Activated CD4-positive, alpha-beta T cell treated with anti-CD3 and anti-CD28 coated beads, Interleukin-2, amount 10 ng/mL, durations not matched to agents 7 days and 5 days (primary cell): ENCODE measurements around the gene RECQL5. TPM values are rescaled to one million over a fixed set of nuclear protein-coding genes. Genes with fewer than 3 reads are reported as not detected.
"Not testable (repeated sequence)": the region's sequence is repeated elsewhere in the genome, so short reads cannot be mapped to it uniquely, and the experiment has no call there.

Experiments
- CTCF ChIA-PET: fragments of 350-600 bp; sonication (Branson Sonifier 250); formaldehyde crosslinking; loops from one replicate; lab custom pipeline; 2021; ENCODE audit warnings: antibody characterized with exemption; lab: Charles Lee
- POLR2A ChIA-PET: fragments of 350-600 bp; sonication (Branson Sonifier 250); formaldehyde crosslinking; loops from one replicate; lab custom pipeline; 2021; ENCODE audit warnings: antibody characterized with exemption; lab: Charles Lee
- DNase-seq: peaks from one replicate; pipeline ENCODE4 v3.0.0-alpha.2; 2020
- H3K27ac Mint-ChIP-seq: one replicate; pipeline ENCODE4 v1.8.0; 2021; ENCODE audit warnings: mild to moderate bottlenecking, moderate library complexity, mixed read lengths
- H3K27me3 Mint-ChIP-seq: one replicate; pipeline ENCODE4 v1.8.0; 2021; ENCODE audit warnings: mixed read lengths
- H3K36me3 Mint-ChIP-seq: one replicate; pipeline ENCODE4 v1.8.0; 2021; ENCODE audit warnings: low read depth, mixed read lengths
- H3K4me1 Mint-ChIP-seq: one replicate; pipeline ENCODE4 v1.8.0; 2021; ENCODE audit warnings: mixed read lengths
- H3K4me3 Mint-ChIP-seq: one replicate; pipeline ENCODE4 v1.8.0; 2021; ENCODE audit warnings: mild to moderate bottlenecking, moderate library complexity, mixed read lengths
- H3K9me3 Mint-ChIP-seq: one replicate; pipeline ENCODE4 v1.8.0; 2021; ENCODE audit warnings: mixed read lengths
- total RNA-seq, 2 experiments: library from RNA; stranded (reverse); gene quantifications; one replicate each; pipeline ENCODE4 v1.2.3, GENCODE V29; 2021

The RECQL5 gene
- total RNA-seq, 2 experiments from 2014 or later, result 44.7 to 47.1 TPM

DNA sequence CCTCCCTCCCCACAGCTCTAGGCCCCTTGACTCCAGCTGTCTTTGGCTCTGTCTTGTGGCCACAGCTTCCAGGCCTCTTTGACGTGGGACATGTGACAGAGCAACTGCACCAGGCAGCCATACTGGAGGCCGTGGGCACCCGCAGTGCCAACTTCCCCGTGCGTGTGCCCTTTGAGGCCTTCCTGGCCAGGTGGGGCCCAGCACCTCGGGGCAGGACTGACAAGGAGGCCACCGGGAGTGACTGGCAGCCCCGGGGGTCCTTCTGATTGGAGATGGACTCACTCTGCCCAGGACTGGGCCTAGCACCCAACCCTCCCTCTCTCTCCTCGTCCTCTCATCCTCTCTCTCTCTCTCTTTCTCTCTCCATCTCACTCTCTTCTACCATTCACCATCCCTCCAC lies 63.8 kb downstream of the RECQL5 start:
- Mint-ChIP-seq H3K36me3 (no peaks in the 10 kb centered on the region), H3K4me1 (peaks cover 2% of the 10 kb centered on the region), H3K27me3 (no peaks in the 10 kb centered on the region), H3K9me3 (no peaks in the 10 kb centered on the region), H3K4me3 (no peak overlapping the region), H3K27ac (no peak overlapping the region)
- DNase-seq, result no peak
- POLR2A ChIA-PET, result no interaction called here
- CTCF ChIA-PET, result interaction anchor here (0.8 to 3.6 kb wide), 5 partner anchors 11 to 145 kb away, joined by 3 to 20 read pairs (median 6); partner anchors contain the start of gene SMIM5

- Mint-ChIP-seq H3K4me3 (no peak overlapping the region), H3K9me3 (no peaks in the 10 kb centered on the region), H3K4me1 (peaks cover 1% of the 10 kb centered on the region), H3K27ac (no peak overlapping the region), H3K36me3 (no peaks in the 10 kb centered on the region), H3K27me3 (no peaks in the 10 kb centered on the region)
- ChIA-PET POLR2A (no interaction called here), CTCF (interaction anchor here (1.3 to 3.6 kb wide), 7 partner anchors 10 to 146 kb away, joined by 4 to 28 read pairs (median 6); partner anchors contain the start of gene SMIM5)
- DNase-seq, result no peak
These were observed 64.3 kb downstream of the RECQL5 start for GRCh38 chr17:75602644-75603043.

DNA sequence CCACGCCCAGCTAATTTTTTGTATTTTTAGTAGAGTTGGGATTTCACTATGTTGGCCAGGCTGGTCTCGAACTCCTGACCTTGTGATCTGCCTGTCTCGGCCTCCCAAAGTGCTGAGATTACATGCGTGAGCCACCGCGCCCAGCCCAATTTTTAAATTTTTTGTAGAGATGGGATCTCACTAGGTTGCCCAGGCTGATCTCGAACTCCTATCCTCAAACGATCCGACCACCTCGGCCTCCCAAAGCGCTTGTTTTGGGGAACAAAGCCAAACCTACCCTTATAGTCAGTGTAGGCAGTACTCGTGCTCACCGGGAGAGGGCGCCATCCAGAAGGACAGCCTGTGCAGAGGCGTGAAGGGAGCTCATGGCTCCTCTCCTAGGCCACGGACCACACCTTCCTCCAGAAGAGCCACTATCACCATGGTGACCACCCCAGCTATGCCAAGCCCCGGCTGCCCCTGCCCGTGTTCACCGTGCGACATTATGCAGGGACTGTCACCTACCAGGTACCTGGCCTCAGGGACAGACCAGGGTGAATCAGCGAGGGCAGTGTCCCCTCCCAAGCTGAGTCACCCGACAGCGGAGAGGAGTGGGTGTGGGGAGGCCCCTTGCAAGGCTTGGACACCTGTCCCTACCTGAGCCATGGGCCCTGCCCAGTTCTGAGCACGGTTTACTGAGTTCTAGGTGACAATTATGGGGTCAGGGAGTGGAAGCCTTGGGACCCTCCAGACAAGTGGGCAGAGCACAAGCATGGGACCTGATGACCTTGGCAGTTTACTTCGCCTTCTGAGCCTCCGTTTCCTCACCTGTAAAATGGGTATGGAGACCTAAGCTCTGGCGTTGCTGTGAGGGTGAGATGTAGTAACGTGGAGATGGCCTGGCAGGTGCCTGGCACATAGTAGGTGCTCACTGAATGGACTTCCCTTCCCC lies 65.6 kb downstream of the RECQL5 start:
- Mint-ChIP-seq H3K4me1 (no peaks in the 10 kb centered on the region), H3K9me3 (no peaks in the 10 kb centered on the region), H3K36me3 (no peaks in the 10 kb centered on the region), H3K27me3 (no peaks in the 10 kb centered on the region), H3K27ac (no peak overlapping the region), H3K4me3 (no peak overlapping the region)
- ChIA-PET CTCF (interaction anchor here (0.6 to 3.6 kb wide), 27 partner anchors 9 to 306 kb away, joined by 3 to 28 read pairs (median 4); partner anchors contain the start of genes LLGL2 and SMIM5), POLR2A (no interaction called here)
- DNase-seq, result peak; percentile 68

DNA sequence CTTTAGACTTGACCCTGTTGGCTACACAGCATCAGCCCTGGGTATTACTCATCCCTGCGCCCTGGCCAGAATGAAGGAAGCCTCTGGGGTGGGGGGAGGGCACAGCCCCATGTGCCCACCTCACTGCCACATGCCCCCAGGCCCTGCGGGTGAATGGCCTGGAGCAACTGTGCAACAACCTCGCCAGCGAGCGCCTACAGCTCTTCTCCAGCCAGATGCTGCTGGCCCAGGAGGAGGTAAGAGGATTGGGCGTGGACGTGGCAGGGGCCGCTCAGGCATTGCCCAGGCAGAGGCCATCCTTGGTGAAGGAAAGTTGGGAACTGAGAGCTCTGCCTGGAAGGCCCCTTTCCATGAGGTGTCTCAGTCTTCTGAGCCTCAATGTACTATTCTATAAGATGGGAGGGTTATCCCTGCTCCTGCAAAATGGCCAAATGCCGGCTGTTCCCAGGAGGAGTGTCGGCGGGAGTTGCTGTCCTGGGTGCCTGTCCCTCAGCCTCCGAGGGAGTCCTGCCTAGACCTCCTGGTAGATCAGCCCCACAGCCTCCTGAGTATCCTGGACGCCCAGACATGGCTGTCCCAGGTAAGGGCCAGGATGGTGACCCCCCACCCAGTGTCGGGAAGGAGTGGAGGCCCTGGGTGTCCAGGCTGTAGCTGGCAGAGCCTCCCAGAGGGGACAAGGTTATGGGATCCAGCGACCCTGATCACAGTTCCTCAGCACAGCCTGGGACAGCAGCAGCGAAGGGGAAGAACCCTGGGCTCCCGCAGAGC lies 70.5 kb downstream of the RECQL5 start:
- no peaks in the 10 kb centered on the region for H3K4me1 Mint-ChIP-seq
- CTCF ChIA-PET, result interaction anchor here (1.3 kb wide), 1 partner anchor 80 kb away, joined by 3 read pairs; the partner anchor contains the start of gene TSEN54
- H3K9me3 Mint-ChIP-seq, result no peaks in the 10 kb centered on the region
- H3K27me3 Mint-ChIP-seq, result no peaks in the 10 kb centered on the region
- POLR2A ChIA-PET, result no interaction called here
- DNase-seq, result no peak
- H3K4me3 Mint-ChIP-seq, result no peak overlapping the region
- H3K36me3 Mint-ChIP-seq, result no peaks in the 10 kb centered on the region
- no peak overlapping the region for H3K27ac Mint-ChIP-seq

GRCh38 chr17:75595920-75596313 lies 71.0 kb downstream of the RECQL5 start:
- CTCF ChIA-PET, result interaction anchor here (1.3 kb wide), 1 partner anchor 80 kb away, joined by 3 read pairs; the partner anchor contains the start of gene TSEN54
- no peaks in the 10 kb centered on the region for H3K27me3 Mint-ChIP-seq
- POLR2A ChIA-PET, result no interaction called here
- peaks cover 3% of the 10 kb centered on the region for H3K4me1 Mint-ChIP-seq
- DNase-seq, result no peak
- H3K27ac Mint-ChIP-seq, result no peak overlapping the region
- no peaks in the 10 kb centered on the region for H3K9me3 Mint-ChIP-seq
- H3K4me3 Mint-ChIP-seq, result no peak overlapping the region
- no peaks in the 10 kb centered on the region for H3K36me3 Mint-ChIP-seq

GRCh38 chr17:75595284-75595919 lies 71.6 kb downstream of the RECQL5 start:
- H3K27ac Mint-ChIP-seq, result no peak overlapping the region
- POLR2A ChIA-PET, result no interaction called here
- CTCF ChIA-PET, result interaction anchor here (1.3 kb wide), 1 partner anchor 79 kb away, joined by 3 read pairs; the partner anchor contains the start of gene TSEN54
- no peaks in the 10 kb centered on the region for H3K27me3 Mint-ChIP-seq
- no peak overlapping the region for H3K4me3 Mint-ChIP-seq
- no peaks in the 10 kb centered on the region for H3K9me3 Mint-ChIP-seq
- H3K36me3 Mint-ChIP-seq, result no peaks in the 10 kb centered on the region
- no peak for DNase-seq
- peaks cover 7% of the 10 kb centered on the region for H3K4me1 Mint-ChIP-seq

- no peaks in the 10 kb centered on the region for H3K36me3 Mint-ChIP-seq
- no peaks in the 10 kb centered on the region for H3K9me3 Mint-ChIP-seq
- H3K27ac Mint-ChIP-seq, result no peak overlapping the region
- no peak overlapping the region for H3K4me3 Mint-ChIP-seq
- DNase-seq, result no peak
- ChIA-PET POLR2A (no interaction called here), CTCF (no interaction called here)
- no peaks in the 10 kb centered on the region for H3K27me3 Mint-ChIP-seq
- peaks cover 10% of the 10 kb centered on the region for H3K4me1 Mint-ChIP-seq
These were observed 72.3 kb downstream of the RECQL5 start for GRCh38 chr17:75594499-75595283.

GRCh38 chr17:75593430-75593829 lies 73.5 kb downstream of the RECQL5 start:
- H3K9me3 Mint-ChIP-seq, H3K27me3 Mint-ChIP-seq, H3K4me3 Mint-ChIP-seq, POLR2A ChIA-PET, H3K4me1 Mint-ChIP-seq, H3K36me3 Mint-ChIP-seq, DNase-seq: not testable (repeated sequence)
- CTCF ChIA-PET, result interaction anchor here (1.4 kb wide), 1 partner anchor 8 kb away, joined by 3 read pairs; no protein-coding TSS in a partner anchor
- peak overlapping the region; percentile 46 for H3K27ac Mint-ChIP-seq

- ChIA-PET CTCF (interaction anchor here (0.5 to 1.4 kb wide), 3 partner anchors 9 to 88 kb away, joined by 3 to 4 read pairs (median 3); no protein-coding TSS in a partner anchor), POLR2A (interaction anchor here (0.5 kb wide), 1 partner anchor 11 kb away, joined by 3 read pairs; no protein-coding TSS in a partner anchor)
- no peak for DNase-seq
- Mint-ChIP-seq H3K27me3 (peaks cover 2% of the 10 kb centered on the region), H3K9me3 (no peaks in the 10 kb centered on the region), H3K4me3 (no peak overlapping the region), H3K36me3 (no peaks in the 10 kb centered on the region), H3K27ac (no peak overlapping the region), H3K4me1 (peaks cover 10% of the 10 kb centered on the region)
These were observed 74.5 kb downstream of the RECQL5 start for GRCh38 chr17:75592348-75593020.

GRCh38 chr17:75591722-75592302 lies 75.1 kb downstream of the RECQL5 start:
- H3K36me3 Mint-ChIP-seq, result no peaks in the 10 kb centered on the region

More at GRCh38 chr17:75591722-75592302, 75.1 kb downstream of the RECQL5 start:
- DNase-seq, result no peak
- ChIA-PET CTCF (interaction anchor here (1.1 to 2.3 kb wide), 3 partner anchors 10 to 15 kb away, joined by 3 to 11 read pairs (median 3); no protein-coding TSS in a partner anchor), POLR2A (no interaction called here)
- H3K4me1 Mint-ChIP-seq, result peaks cover 10% of the 10 kb centered on the region
- H3K4me3 Mint-ChIP-seq, result no peak overlapping the region
- H3K27me3 Mint-ChIP-seq, result peaks cover 9% of the 10 kb centered on the region
- H3K27ac Mint-ChIP-seq, result no peak overlapping the region
- no peaks in the 10 kb centered on the region for H3K9me3 Mint-ChIP-seq
